GM12878 (cell line): ENCODE results near the gene TMED6.

Experiments used
- CTCF ChIP-seq, 3 experiments: IDR thresholded peaks in 2 of 3; conservative IDR thresholded peaks in 1 of 3; 2 replicates each; pipeline ENCODE4 v1.5.1; 2011; ENCODE audit warnings: low read depth in 3 of 3, low read length in 3 of 3, mild to moderate bottlenecking in 3 of 3, control low read depth in 2 of 3, moderate library complexity in 2 of 3, inconsistent platforms in 1 of 3, mixed read lengths in 1 of 3; ENCODE audit not compliant: control insufficient read depth in 2 of 3, insufficient read depth in 1 of 3; ENCODE audit errors: extremely low read depth in 1 of 3
- EZH2 ChIP-seq: IDR thresholded peaks from 2 replicates; pipeline ENCODE4 v1.6.1; 2012; ENCODE audit warnings: low read depth, mild to moderate bottlenecking, control low read depth, inconsistent platforms, low read length, borderline replicate concordance; ENCODE audit not compliant: control insufficient read depth

DNA sequence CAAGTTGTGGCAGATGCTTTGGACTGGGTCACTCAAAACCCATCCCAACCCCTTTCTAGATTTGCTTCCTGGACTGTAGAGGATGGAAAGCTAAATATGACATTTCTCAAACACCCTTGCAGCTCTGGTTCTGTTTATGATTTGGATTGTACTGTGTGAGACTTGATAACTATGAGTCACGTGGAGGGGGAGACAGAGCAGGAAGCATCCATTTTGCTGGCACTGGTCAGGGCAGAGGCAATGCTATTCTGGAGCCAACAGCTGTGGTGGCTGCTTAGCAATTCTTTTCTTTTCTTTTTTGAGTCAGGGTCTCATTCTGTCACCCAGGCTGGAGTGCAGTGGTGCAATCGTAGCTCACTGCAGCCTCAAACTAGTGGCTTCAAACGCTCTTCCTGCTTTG, 47.8 kb upstream of the TMED6 start:
- TF ChIP-seq CTCF (IDR thresholded peaks at IDR 0.05 in 2 of 3, conservative IDR thresholded peaks at IDR 0.05 in 1 of 3; ENCODE audit: control insufficient read depth in 2 of 3, extremely low read depth in 1 of 3, insufficient read depth in 1 of 3, low read depth in 3 of 3, low read length in 3 of 3) (no peak), EZH2 (no peak)
